ENCODE measurements around the gene CD47. TPM values are rescaled to one million over a fixed set of nuclear protein-coding genes. Genes with fewer than 3 reads are reported as not detected.

CD47 gene
- total and polyA plus RNA-seq, 4 donors = 79.0 to 232 (median 94.3) TPM

- no peak overlapping the region for H3K4me3 ChIP-seq (ENCODE audit: low read depth, low read length)
- peaks cover 9% of the 10 kb centered on the region for H3K27me3 ChIP-seq (ENCODE audit: control insufficient read depth, insufficient read depth, low read length)
- no peaks in the 10 kb centered on the region for H3K9me3 ChIP-seq (ENCODE audit: control insufficient read depth, insufficient read depth, low read length)
- H3K4me1 ChIP-seq (ENCODE audit: control insufficient read depth, insufficient read depth, low read length) = peaks cover 7% of the 10 kb centered on the region
- WGBS (ENCODE audit: insufficient coverage) = no CpG with 5 or more reads among the region's 3 CpGs
- no peak overlapping the region for H3K27ac ChIP-seq (ENCODE audit: low read depth, low read length)
- DNase-seq (ENCODE audit: low read depth in 4 of 6, low spot score in 6 of 6) = no peak
- H3K36me3 ChIP-seq (ENCODE audit: control insufficient read depth, insufficient read depth, low read length) = no peaks in the 10 kb centered on the region
Measured at GRCh38 chr3:108093616-108094015, 2.8 kb upstream of the CD47 start.

- H3K27ac ChIP-seq (ENCODE audit: low read depth, low read length) = no peak overlapping the region
- no peak overlapping the region for H3K4me3 ChIP-seq (ENCODE audit: low read depth, low read length)
- H3K36me3 ChIP-seq (ENCODE audit: control insufficient read depth, insufficient read depth, low read length) = no peaks in the 10 kb centered on the region
- H3K9me3 ChIP-seq (ENCODE audit: control insufficient read depth, insufficient read depth, low read length) = no peaks in the 10 kb centered on the region
- DNase-seq (ENCODE audit: low read depth in 4 of 6, low spot score in 6 of 6) = no peak
- H3K27me3 ChIP-seq (ENCODE audit: control insufficient read depth, insufficient read depth, low read length) = peaks cover 9% of the 10 kb centered on the region
- H3K4me1 ChIP-seq (ENCODE audit: control insufficient read depth, insufficient read depth, low read length) = peaks cover 7% of the 10 kb centered on the region
Measured at GRCh38 chr3:108093021-108093420, 2.2 kb upstream of the CD47 start.

- DNase-seq (ENCODE audit: low read depth in 4 of 6, low spot score in 6 of 6) = peak in 1 of 6 donors; percentile 19
- Histone ChIP-seq H3K4me3 (ENCODE audit: low read depth, low read length) (no peak overlapping the region), H3K9me3 (ENCODE audit: control insufficient read depth, insufficient read depth, low read length) (no peaks in the 10 kb centered on the region), H3K27ac (ENCODE audit: low read depth, low read length) (no peak overlapping the region), H3K27me3 (ENCODE audit: control insufficient read depth, insufficient read depth, low read length) (peaks cover 9% of the 10 kb centered on the region), H3K4me1 (ENCODE audit: control insufficient read depth, insufficient read depth, low read length) (peaks cover 7% of the 10 kb centered on the region), H3K36me3 (ENCODE audit: control insufficient read depth, insufficient read depth, low read length) (no peaks in the 10 kb centered on the region)
- 71% methylated on average over 1 of the region's 3 CpGs for WGBS (ENCODE audit: insufficient coverage)
Measured at GRCh38 chr3:108092501-108092900, 1.7 kb upstream of the CD47 start.

GRCh38 chr3:108091498-108092250 is 843 bp upstream of the CD47 start:
- peaks cover 9% of the 10 kb centered on the region for H3K27me3 ChIP-seq (ENCODE audit: control insufficient read depth, insufficient read depth, low read length)
- H3K36me3 ChIP-seq (ENCODE audit: control insufficient read depth, insufficient read depth, low read length) = no peaks in the 10 kb centered on the region
- DNase-seq (ENCODE audit: low read depth in 4 of 6, low spot score in 6 of 6) = peak in 1 of 6 donors; percentile 77
- 18% methylated on average over 39 of the region's 41 CpGs for WGBS (ENCODE audit: insufficient coverage)
- H3K4me1 ChIP-seq (ENCODE audit: control insufficient read depth, insufficient read depth, low read length) = peaks cover 7% of the 10 kb centered on the region
- no peaks in the 10 kb centered on the region for H3K9me3 ChIP-seq (ENCODE audit: control insufficient read depth, insufficient read depth, low read length)
- peak overlapping the region; percentile 65 for H3K4me3 ChIP-seq (ENCODE audit: low read depth, low read length)
- H3K27ac ChIP-seq (ENCODE audit: low read depth, low read length) = no peak overlapping the region

GRCh38 chr3:108090049-108090700 is 656 bp downstream of the CD47 start:
- peaks cover 7% of the 10 kb centered on the region for H3K4me1 ChIP-seq (ENCODE audit: control insufficient read depth, insufficient read depth, low read length)
- peak overlapping the region; percentile 75 for H3K27ac ChIP-seq (ENCODE audit: low read depth, low read length)
- H3K4me3 ChIP-seq (ENCODE audit: low read depth, low read length) = peak overlapping the region; percentile 91
- peaks cover 9% of the 10 kb centered on the region for H3K27me3 ChIP-seq (ENCODE audit: control insufficient read depth, insufficient read depth, low read length)
- H3K36me3 ChIP-seq (ENCODE audit: control insufficient read depth, insufficient read depth, low read length) = no peaks in the 10 kb centered on the region
- 0% methylated on average over 17 of the region's 29 CpGs for WGBS (ENCODE audit: insufficient coverage)
- DNase-seq (ENCODE audit: low read depth in 4 of 6, low spot score in 6 of 6) = peak in 5 of 6 donors; percentile 53 to 84 (median 70)
- H3K9me3 ChIP-seq (ENCODE audit: control insufficient read depth, insufficient read depth, low read length) = no peaks in the 10 kb centered on the region

- H3K27ac ChIP-seq (ENCODE audit: low read depth, low read length) = peak overlapping the region; percentile 75
- peaks cover 9% of the 10 kb centered on the region for H3K27me3 ChIP-seq (ENCODE audit: control insufficient read depth, insufficient read depth, low read length)
- DNase-seq (ENCODE audit: low read depth in 4 of 6, low spot score in 6 of 6) = peak in 2 of 6 donors; percentile 29 to 37
- H3K4me1 ChIP-seq (ENCODE audit: control insufficient read depth, insufficient read depth, low read length) = peaks cover 7% of the 10 kb centered on the region
- no CpG with 5 or more reads among the region's 10 CpGs for WGBS (ENCODE audit: insufficient coverage)
- H3K4me3 ChIP-seq (ENCODE audit: low read depth, low read length) = peak overlapping the region; percentile 91
- no peaks in the 10 kb centered on the region for H3K9me3 ChIP-seq (ENCODE audit: control insufficient read depth, insufficient read depth, low read length)
- no peaks in the 10 kb centered on the region for H3K36me3 ChIP-seq (ENCODE audit: control insufficient read depth, insufficient read depth, low read length)
Measured at GRCh38 chr3:108089579-108089978, 1.3 kb downstream of the CD47 start.

GRCh38 chr3:108088697-108089096 is 2.1 kb downstream of the CD47 start:
- Histone ChIP-seq H3K9me3 (ENCODE audit: control insufficient read depth, insufficient read depth, low read length) (no peaks in the 10 kb centered on the region), H3K27me3 (ENCODE audit: control insufficient read depth, insufficient read depth, low read length) (peaks cover 9% of the 10 kb centered on the region), H3K27ac (ENCODE audit: low read depth, low read length) (no peak overlapping the region), H3K36me3 (ENCODE audit: control insufficient read depth, insufficient read depth, low read length) (no peaks in the 10 kb centered on the region), H3K4me3 (ENCODE audit: low read depth, low read length) (peak overlapping the region; percentile 91), H3K4me1 (ENCODE audit: control insufficient read depth, insufficient read depth, low read length) (peaks cover 7% of the 10 kb centered on the region)
- DNase-seq (ENCODE audit: low read depth in 4 of 6, low spot score in 6 of 6) = no peak
- WGBS (ENCODE audit: insufficient coverage) = 17% methylated on average over 1 of the region's 2 CpGs

- no peak overlapping the region for H3K4me3 ChIP-seq (ENCODE audit: low read depth, low read length)
- H3K4me1 ChIP-seq (ENCODE audit: control insufficient read depth, insufficient read depth, low read length) = peaks cover 7% of the 10 kb centered on the region
Measured at GRCh38 chr3:108088146-108088545, 2.7 kb downstream of the CD47 start.

GRCh38 chr3:108086653-108087052 is 4.2 kb downstream of the CD47 start:
- H3K27ac ChIP-seq (ENCODE audit: low read depth, low read length) = no peak overlapping the region
- H3K36me3 ChIP-seq (ENCODE audit: control insufficient read depth, insufficient read depth, low read length) = no peaks in the 10 kb centered on the region
- 99% methylated on average over 4 of the region's 4 CpGs for WGBS (ENCODE audit: insufficient coverage)
- H3K27me3 ChIP-seq (ENCODE audit: control insufficient read depth, insufficient read depth, low read length) = peaks cover 4% of the 10 kb centered on the region
- no peaks in the 10 kb centered on the region for H3K9me3 ChIP-seq (ENCODE audit: control insufficient read depth, insufficient read depth, low read length)
- DNase-seq (ENCODE audit: low read depth in 4 of 6, low spot score in 6 of 6) = no peak
- peaks cover 5% of the 10 kb centered on the region for H3K4me1 ChIP-seq (ENCODE audit: control insufficient read depth, insufficient read depth, low read length)
- no peak overlapping the region for H3K4me3 ChIP-seq (ENCODE audit: low read depth, low read length)

More at GRCh38 chr3:108088146-108088545, 2.7 kb downstream of the CD47 start:
- no CpG with 5 or more reads among the region's 4 CpGs for WGBS (ENCODE audit: insufficient coverage)
- no peaks in the 10 kb centered on the region for H3K36me3 ChIP-seq (ENCODE audit: control insufficient read depth, insufficient read depth, low read length)
- no peaks in the 10 kb centered on the region for H3K9me3 ChIP-seq (ENCODE audit: control insufficient read depth, insufficient read depth, low read length)
- H3K27me3 ChIP-seq (ENCODE audit: control insufficient read depth, insufficient read depth, low read length) = peaks cover 9% of the 10 kb centered on the region
- H3K27ac ChIP-seq (ENCODE audit: low read depth, low read length) = no peak overlapping the region
- no peak for DNase-seq (ENCODE audit: low read depth in 4 of 6, low spot score in 6 of 6)
